GM12872 (cell line): ENCODE results near the gene RNASE4.

Experiments used
- TF ChIP-seq, protein P1 (sequence below): IDR thresholded peaks from 3 replicates; pipeline ENCODE4 v1.5.1; 2011; ENCODE audit warnings: low read depth, mild to moderate bottlenecking, low read length, moderate library complexity; ENCODE audit not compliant: insufficient read depth

Gene RNASE4

DNA sequence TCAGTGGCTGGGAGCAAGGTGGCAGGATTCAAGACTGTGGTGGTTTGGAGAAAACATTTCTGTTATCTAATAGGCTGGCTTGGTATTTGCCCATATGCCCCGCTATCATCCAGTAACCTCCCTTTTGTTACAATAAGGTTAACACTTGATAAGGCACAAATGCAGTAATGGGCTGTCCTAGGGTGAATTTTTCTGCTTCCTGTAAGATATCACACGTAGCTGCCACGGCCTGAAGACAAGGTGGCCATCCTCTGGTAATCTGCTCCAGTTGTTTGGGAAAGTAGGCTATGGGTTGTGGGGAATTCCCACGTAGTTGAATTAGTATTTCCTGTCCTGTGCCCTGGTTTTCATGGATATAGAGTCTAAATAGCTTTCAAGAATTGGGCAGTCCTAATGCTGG is 27.3 kb downstream of the RNASE4 start:
- TF ChIP-seq, protein P1, sequence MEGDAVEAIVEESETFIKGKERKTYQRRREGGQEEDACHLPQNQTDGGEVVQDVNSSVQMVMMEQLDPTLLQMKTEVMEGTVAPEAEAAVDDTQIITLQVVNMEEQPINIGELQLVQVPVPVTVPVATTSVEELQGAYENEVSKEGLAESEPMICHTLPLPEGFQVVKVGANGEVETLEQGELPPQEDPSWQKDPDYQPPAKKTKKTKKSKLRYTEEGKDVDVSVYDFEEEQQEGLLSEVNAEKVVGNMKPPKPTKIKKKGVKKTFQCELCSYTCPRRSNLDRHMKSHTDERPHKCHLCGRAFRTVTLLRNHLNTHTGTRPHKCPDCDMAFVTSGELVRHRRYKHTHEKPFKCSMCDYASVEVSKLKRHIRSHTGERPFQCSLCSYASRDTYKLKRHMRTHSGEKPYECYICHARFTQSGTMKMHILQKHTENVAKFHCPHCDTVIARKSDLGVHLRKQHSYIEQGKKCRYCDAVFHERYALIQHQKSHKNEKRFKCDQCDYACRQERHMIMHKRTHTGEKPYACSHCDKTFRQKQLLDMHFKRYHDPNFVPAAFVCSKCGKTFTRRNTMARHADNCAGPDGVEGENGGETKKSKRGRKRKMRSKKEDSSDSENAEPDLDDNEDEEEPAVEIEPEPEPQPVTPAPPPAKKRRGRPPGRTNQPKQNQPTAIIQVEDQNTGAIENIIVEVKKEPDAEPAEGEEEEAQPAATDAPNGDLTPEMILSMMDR, result no peak

DNA sequence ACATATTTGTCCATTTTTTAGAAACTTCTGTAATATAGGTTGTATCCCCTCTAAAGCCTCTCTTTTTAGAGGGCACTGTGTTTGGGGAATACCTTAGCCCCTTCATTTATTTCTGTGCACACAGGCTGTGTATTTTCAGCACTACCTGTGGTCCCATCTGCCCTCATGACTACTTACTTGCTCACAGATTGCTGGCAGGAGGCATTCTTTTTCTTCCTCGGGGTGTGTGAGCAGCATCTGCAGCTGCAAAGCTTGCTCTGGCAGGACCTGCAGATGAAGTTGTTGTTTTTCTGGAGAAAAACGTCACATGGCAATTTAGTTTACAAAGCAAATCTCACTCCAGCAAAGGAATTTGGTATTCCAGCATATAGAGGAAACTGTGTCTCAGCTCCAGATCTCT is 28.5 kb downstream of the RNASE4 start:
- TF ChIP-seq, protein P1, result no peak

DNA sequence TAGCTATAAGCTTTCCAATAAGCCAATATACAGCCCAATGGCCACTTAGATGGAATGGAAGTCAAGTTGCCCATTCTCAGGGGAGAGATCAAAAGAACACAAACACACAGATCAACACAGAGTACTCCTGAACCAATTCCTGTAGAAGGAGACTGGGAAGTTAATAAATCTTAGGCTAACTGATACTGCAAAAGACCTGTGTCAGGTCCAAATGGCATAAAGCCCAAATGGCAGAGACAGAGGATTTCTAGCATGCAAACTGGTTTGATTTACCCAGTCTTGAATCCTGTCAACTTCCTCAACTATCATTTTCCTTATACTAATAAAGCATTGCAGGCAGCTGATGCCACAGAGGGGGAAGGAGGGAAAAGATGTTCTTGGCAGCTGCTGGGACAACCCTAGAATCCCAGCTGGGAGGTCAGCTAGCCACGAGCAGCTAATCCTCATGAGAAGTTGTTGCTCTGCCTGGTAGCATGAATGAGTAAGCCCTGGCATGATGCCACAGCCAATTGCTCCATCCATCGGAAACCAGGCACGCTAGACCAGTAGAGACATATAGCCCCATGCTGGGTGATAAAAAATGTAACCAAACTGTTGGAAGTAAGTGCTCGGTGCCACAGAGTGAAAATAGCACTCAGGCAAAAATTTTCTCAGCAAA is 30.4 kb downstream of the RNASE4 start:
- TF ChIP-seq, protein P1, result no peak

DNA sequence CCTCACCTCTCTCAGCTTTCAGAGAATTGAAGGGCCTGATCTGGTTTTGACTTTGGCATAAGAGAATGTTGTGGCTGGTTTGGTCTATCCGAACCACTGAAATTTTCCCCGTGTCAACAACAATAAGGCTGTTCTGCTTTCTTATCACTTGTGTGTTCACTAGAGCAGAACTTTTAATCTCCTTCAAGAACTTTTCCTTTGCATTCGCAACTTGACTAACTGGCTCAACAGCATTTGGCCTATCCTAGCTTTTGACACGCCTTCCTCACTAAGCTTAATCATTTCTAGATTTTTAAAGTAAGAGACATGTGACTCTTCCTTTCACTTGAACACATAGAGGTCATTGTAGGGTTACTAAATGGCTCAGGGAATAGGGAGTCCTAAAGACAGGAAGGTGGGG is 35.4 kb downstream of the RNASE4 start:
- TF ChIP-seq, protein P1, result no peak

DNA sequence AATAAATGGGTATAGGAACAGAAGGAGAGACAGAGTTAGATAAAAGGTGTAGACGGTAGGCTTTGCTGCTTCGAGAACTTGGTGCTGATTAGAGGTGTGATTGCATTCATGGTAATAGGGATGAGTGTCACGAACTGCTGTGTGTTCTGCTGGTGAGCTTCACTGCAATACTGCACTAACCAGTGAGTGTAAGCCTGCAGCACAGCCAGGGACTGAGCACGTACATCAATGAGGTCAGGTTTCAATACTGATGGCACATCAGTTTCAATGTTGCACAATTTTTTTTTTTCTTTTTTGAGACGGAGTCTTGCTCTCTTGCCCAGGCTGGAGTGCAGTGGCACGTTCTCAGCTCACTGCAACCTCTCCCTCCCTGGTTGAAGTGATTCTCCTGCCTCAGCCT is 36.4 kb downstream of the RNASE4 start:
- TF ChIP-seq, protein P1, result no peak

DNA sequence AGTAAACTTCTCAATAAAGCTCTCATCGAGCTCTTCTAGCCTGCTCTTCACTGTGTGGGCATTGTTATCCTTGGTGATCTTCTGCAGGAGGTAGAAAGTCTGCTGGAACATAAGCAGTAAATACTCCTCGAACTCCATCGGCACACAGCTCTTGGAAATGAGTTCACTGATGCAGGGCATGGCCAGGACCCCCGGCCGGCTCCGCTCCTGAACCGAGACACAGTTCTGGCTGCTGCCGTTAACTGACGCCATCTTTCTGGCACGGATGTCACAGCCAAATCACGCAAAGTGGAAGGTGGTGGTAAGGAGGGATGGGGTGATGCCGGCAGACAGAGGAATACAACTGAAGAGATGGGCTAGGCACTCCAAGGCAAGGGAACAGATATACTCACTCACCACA is 37.7 kb downstream of the RNASE4 start:
- TF ChIP-seq, protein P1, result no peak

DNA sequence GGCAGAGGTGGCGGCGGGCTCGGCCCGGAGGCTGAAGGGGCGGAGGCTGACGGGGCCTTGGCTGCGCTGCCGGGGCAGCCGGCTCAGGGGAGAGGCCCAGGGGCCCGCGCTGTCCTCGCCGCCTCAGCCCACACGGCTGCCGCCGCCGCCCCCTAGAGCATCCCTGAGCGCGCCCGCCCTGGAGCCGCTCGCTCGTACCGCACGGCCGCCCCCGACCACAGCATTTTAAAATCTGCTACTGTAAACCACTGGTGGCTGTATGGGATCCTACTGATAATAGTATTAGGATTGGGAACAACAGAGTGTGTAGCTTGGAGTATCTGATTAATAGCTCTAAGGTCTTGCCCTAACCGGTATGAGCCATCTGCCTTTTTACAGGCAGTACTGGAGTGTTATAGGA is 39.1 kb downstream of the RNASE4 start:
- TF ChIP-seq, protein P1, result no peak
